Mesodermal cell (in vitro differentiated cells): ENCODE data around the gene ASTN2.
"Not testable (repeated sequence)": the region's sequence is repeated elsewhere in the genome, so short reads cannot be mapped to it uniquely, and the experiment has no call there.

Source experiments
- H3K27ac ChIP-seq: 2 replicates; pipeline ENCODE4 v1.7.0; 2013; ENCODE audit warnings: mild to moderate bottlenecking, low read depth, low read length, moderate library complexity; ENCODE audit not compliant: severe bottlenecking
- H3K36me3 ChIP-seq: 2 replicates; pipeline ENCODE4 v1.7.1; 2013; ENCODE audit warnings: mild to moderate bottlenecking, low read length, moderate library complexity; ENCODE audit not compliant: control insufficient read depth, insufficient read depth
- H3K4me1 ChIP-seq: one replicate; pipeline ENCODE4 v1.7.1; 2013; ENCODE audit warnings: mild to moderate bottlenecking, low read length; ENCODE audit not compliant: insufficient read depth, control insufficient read depth, poor library complexity, severe bottlenecking
- H3K4me3 ChIP-seq: 2 replicates; pipeline ENCODE4 v1.7.0; 2013; ENCODE audit warnings: low read length, control low read depth, mild to moderate bottlenecking; ENCODE audit not compliant: insufficient read depth, poor library complexity, severe bottlenecking; ENCODE audit errors: extremely low read depth
- H3K9me3 ChIP-seq: 2 replicates; pipeline ENCODE4 v1.7.1; 2013; ENCODE audit warnings: mild to moderate bottlenecking, low read length, moderate library complexity; ENCODE audit not compliant: control insufficient read depth
- WGBS, 2 experiments: methylation state at CpG; one replicate each; pipeline ENCODE4 v1.1.5; 2013; ENCODE audit warnings: missing lambda C conversion rate in 2 of 2; ENCODE audit not compliant: insufficient coverage in 2 of 2; 5-methylcytosine and 5-hydroxymethylcytosine counted together

The ASTN2 gene

GRCh38 chr9:116849721-116850120 lies 565.1 kb downstream of the ASTN2 start:
- Histone ChIP-seq H3K27ac (no peak overlapping the region), H3K9me3 (no peaks in the 10 kb centered on the region), H3K36me3 (no peaks in the 10 kb centered on the region), H3K4me3 (no peak overlapping the region), H3K4me1 (no peaks in the 10 kb centered on the region)
- WGBS, 2 experiments, result 100% methylated on average over 2 of the region's 3 CpGs; no CpG with 5 or more reads in 1 of the 2 experiments

- Histone ChIP-seq H3K4me3 (no peak overlapping the region), H3K27ac (no peak overlapping the region), H3K36me3 (no peaks in the 10 kb centered on the region), H3K4me1 (no peaks in the 10 kb centered on the region), H3K9me3 (no peaks in the 10 kb centered on the region)
These were observed 570.2 kb downstream of the ASTN2 start for GRCh38 chr9:116844621-116845020.

- Histone ChIP-seq H3K4me3 (no peak overlapping the region), H3K27ac (no peak overlapping the region), H3K36me3 (no peaks in the 10 kb centered on the region), H3K4me1 (no peaks in the 10 kb centered on the region), H3K9me3 (no peaks in the 10 kb centered on the region)
- WGBS, 2 experiments, result 78 to 80% methylated on average over 3 to 4 of the region's 7 CpGs
These were observed 570.8 kb downstream of the ASTN2 start for GRCh38 chr9:116843863-116844620.

- no peak overlapping the region for H3K4me3 ChIP-seq
- H3K36me3 ChIP-seq, result no peaks in the 10 kb centered on the region
- 43 to 73% methylated on average over 1 to 4 of the region's 6 CpGs for WGBS, 2 experiments
- peaks cover 3% of the 10 kb centered on the region for H3K4me1 ChIP-seq
- no peak overlapping the region for H3K27ac ChIP-seq
- no peaks in the 10 kb centered on the region for H3K9me3 ChIP-seq
These were observed 572.2 kb downstream of the ASTN2 start for GRCh38 chr9:116842658-116843057.

- H3K27ac ChIP-seq, H3K36me3 ChIP-seq, H3K4me3 ChIP-seq, H3K9me3 ChIP-seq: not testable (repeated sequence)
- 88 to 96% methylated on average over 3 to 4 of the region's 7 CpGs for WGBS, 2 experiments
- H3K4me1 ChIP-seq, result peaks cover 17% of the 10 kb centered on the region
These were observed 576.4 kb downstream of the ASTN2 start for GRCh38 chr9:116838468-116838867.

GRCh38 chr9:116837018-116837989 lies 577.6 kb downstream of the ASTN2 start:
- Histone ChIP-seq H3K4me1 (peaks cover 17% of the 10 kb centered on the region), H3K36me3 (no peaks in the 10 kb centered on the region), H3K4me3 (no peak overlapping the region), H3K27ac (peak overlapping the region; percentile 32), H3K9me3 (no peaks in the 10 kb centered on the region)
- no CpG with 5 or more reads among the region's 5 CpGs for WGBS, 2 experiments

GRCh38 chr9:116830321-116830720 lies 584.5 kb downstream of the ASTN2 start:
- H3K4me1 ChIP-seq, H3K9me3 ChIP-seq, H3K4me3 ChIP-seq, H3K36me3 ChIP-seq, H3K27ac ChIP-seq: not testable (repeated sequence)
- WGBS, 2 experiments, result 76 to 90% methylated on average over 2 of the region's 2 CpGs

GRCh38 chr9:116821633-116822229 lies 593.1 kb downstream of the ASTN2 start:
- no peaks in the 10 kb centered on the region for H3K4me1 ChIP-seq
- 89 to 92% methylated on average over 2 of the region's 6 CpGs for WGBS, 2 experiments
- no peaks in the 10 kb centered on the region for H3K36me3 ChIP-seq
- no peak overlapping the region for H3K27ac ChIP-seq
- no peaks in the 10 kb centered on the region for H3K9me3 ChIP-seq
- H3K4me3 ChIP-seq, result no peak overlapping the region

GRCh38 chr9:116819116-116819515 lies 595.7 kb downstream of the ASTN2 start:
- Histone ChIP-seq H3K27ac (no peak overlapping the region), H3K4me1 (no peaks in the 10 kb centered on the region), H3K9me3 (no peaks in the 10 kb centered on the region), H3K36me3 (no peaks in the 10 kb centered on the region), H3K4me3 (no peak overlapping the region)
- WGBS, 2 experiments, result no CpG with 5 or more reads among the region's 1 CpG

- WGBS, 2 experiments, result no CpG with 5 or more reads among the region's 1 CpG
- H3K27ac ChIP-seq, result no peak overlapping the region
- no peaks in the 10 kb centered on the region for H3K4me1 ChIP-seq
- no peaks in the 10 kb centered on the region for H3K9me3 ChIP-seq
- no peak overlapping the region for H3K4me3 ChIP-seq
- no peaks in the 10 kb centered on the region for H3K36me3 ChIP-seq
These were observed 597.1 kb downstream of the ASTN2 start for GRCh38 chr9:116817762-116818161.
